ENCODE results near the gene NOD2. TPM values are rescaled to one million over a fixed set of nuclear protein-coding genes. Genes with fewer than 3 reads are reported as not detected.

Gene NOD2
- total RNA-seq, 6 experiments from 2014 or later, result not detected

DNA sequence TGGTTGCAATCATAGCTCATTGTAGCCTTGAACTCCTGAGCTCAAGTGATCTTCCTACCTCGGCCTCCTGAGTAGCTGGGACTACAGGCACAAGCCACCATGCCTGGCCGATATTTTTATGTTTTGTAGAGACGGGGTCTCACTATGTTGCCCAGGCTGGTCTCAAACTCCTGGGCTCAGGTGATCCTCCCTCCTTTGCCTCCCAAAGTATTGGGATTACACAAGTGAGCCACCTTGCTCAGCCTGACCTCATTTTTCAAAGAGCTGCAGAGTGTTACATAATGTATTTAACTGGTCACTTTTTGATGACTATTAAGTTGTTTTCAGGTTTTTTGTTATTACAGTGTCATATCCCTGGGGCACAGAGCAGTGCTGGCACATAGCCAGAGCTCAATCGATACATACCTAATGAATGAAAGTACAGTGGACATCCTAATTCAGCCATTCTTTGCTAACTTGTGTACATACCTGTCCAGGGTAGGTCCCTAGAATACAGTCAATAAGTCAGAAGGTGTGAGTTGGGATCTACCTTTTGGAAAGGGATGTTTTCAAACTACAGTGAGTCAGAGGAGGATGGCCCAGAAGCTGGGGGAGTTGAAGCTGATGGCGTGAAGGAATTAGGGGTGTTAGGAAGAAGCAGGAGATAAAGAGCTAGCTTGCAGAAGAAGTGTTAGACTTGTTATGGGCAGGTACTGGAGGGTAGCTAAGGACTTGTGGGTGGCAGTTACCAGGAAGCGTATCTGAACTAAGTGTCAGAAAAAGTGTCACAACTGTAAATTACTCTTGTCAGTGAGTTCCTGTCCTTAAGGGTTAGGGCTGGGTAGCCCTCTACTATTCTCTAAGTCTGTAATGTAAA, 28.4 kb downstream of the NOD2 start:
- peaks cover 13% of the 10 kb centered on the region for H3K4me1 Mint-ChIP-seq (ENCODE audit: low read depth)
- no peak overlapping the region for H3K27ac Mint-ChIP-seq
- TF ChIP-seq, protein P1, sequence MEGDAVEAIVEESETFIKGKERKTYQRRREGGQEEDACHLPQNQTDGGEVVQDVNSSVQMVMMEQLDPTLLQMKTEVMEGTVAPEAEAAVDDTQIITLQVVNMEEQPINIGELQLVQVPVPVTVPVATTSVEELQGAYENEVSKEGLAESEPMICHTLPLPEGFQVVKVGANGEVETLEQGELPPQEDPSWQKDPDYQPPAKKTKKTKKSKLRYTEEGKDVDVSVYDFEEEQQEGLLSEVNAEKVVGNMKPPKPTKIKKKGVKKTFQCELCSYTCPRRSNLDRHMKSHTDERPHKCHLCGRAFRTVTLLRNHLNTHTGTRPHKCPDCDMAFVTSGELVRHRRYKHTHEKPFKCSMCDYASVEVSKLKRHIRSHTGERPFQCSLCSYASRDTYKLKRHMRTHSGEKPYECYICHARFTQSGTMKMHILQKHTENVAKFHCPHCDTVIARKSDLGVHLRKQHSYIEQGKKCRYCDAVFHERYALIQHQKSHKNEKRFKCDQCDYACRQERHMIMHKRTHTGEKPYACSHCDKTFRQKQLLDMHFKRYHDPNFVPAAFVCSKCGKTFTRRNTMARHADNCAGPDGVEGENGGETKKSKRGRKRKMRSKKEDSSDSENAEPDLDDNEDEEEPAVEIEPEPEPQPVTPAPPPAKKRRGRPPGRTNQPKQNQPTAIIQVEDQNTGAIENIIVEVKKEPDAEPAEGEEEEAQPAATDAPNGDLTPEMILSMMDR (IDR thresholded peaks at IDR 0.05), result no peak
- no peak for DNase-seq
- H3K27me3 Mint-ChIP-seq (ENCODE audit: insufficient read depth), result peaks cover 7% of the 10 kb centered on the region
- no peaks in the 10 kb centered on the region for H3K36me3 Mint-ChIP-seq (ENCODE audit: low read depth)
- H3K9me3 Mint-ChIP-seq, result peaks cover 5% of the 10 kb centered on the region
- no peak overlapping the region for H3K4me3 Mint-ChIP-seq

DNA sequence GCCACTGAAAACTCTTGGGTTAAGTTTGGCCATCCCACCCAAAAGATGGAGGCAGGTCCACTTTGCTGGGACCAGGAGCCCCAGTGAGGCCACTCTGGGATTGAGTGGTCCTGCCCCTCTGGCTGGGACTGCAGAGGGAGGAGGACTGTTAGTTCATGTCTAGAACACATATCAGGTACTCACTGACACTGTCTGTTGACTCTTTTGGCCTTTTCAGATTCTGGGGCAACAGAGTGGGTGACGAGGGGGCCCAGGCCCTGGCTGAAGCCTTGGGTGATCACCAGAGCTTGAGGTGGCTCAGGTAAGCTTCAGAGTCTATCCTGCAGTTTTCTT, 29.0 kb downstream of the NOD2 start:
- no peak overlapping the region for H3K27ac Mint-ChIP-seq
- TF ChIP-seq, protein P1 (IDR thresholded peaks at IDR 0.05), result no peak
- DNase-seq, result no peak
- no peak overlapping the region for H3K4me3 Mint-ChIP-seq
- peaks cover 7% of the 10 kb centered on the region for H3K27me3 Mint-ChIP-seq (ENCODE audit: insufficient read depth)
- H3K4me1 Mint-ChIP-seq (ENCODE audit: low read depth), result peaks cover 13% of the 10 kb centered on the region
- no peaks in the 10 kb centered on the region for H3K36me3 Mint-ChIP-seq (ENCODE audit: low read depth)
- H3K9me3 Mint-ChIP-seq, result peaks cover 5% of the 10 kb centered on the region

DNA sequence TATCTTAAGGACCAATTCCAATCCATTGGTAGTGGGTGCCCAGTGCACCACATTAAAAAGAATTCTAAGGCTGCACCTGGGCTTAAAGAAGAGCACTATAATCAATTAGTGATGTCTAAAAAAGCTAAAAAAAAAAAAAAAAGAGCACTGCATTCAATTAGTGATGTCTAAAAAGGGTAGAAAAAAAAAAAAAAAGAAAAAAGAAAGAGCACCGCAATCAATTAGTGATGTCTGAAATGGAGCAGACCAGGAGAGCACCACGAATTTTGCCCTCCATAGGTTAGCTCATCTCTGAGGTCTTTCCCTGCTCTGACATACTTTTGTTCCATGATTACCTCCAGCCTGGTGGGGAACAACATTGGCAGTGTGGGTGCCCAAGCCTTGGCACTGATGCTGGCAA, 29.6 kb downstream of the NOD2 start:
- Mint-ChIP-seq H3K36me3 (ENCODE audit: low read depth) (no peaks in the 10 kb centered on the region), H3K4me1 (ENCODE audit: low read depth) (peaks cover 10% of the 10 kb centered on the region), H3K4me3 (no peak overlapping the region), H3K27ac (no peak overlapping the region), H3K9me3 (peaks cover 5% of the 10 kb centered on the region), H3K27me3 (ENCODE audit: insufficient read depth) (peaks cover 7% of the 10 kb centered on the region)
- DNase-seq, result no peak
- TF ChIP-seq, protein P1 (IDR thresholded peaks at IDR 0.05), result no peak

DNA sequence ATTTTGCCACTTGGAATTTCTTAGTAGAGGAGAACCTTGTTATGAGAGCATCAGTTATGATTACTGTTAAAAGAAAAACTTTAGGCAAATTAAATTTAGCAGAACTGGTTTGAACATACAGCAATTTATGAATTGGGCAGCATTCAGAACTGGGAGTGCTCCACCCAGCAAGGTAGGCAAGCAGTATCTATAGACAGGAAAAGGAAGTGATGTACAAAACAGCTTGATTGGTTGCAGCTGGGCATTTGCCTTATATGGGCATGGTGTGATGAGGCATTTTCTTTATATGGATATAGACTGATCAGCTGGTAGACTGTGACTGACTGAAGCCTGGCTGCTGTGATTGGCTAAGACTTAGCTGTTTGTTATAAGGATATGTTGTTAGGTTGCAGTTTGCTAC, 30.9 kb downstream of the NOD2 start:
- Mint-ChIP-seq H3K36me3 (ENCODE audit: low read depth) (no peaks in the 10 kb centered on the region), H3K27ac (no peak overlapping the region), H3K27me3 (ENCODE audit: insufficient read depth) (peaks cover 6% of the 10 kb centered on the region), H3K4me3 (no peak overlapping the region), H3K9me3 (peaks cover 5% of the 10 kb centered on the region), H3K4me1 (ENCODE audit: low read depth) (no peaks in the 10 kb centered on the region)
- TF ChIP-seq, protein P1 (IDR thresholded peaks at IDR 0.05), result no peak
- no peak for DNase-seq

DNA sequence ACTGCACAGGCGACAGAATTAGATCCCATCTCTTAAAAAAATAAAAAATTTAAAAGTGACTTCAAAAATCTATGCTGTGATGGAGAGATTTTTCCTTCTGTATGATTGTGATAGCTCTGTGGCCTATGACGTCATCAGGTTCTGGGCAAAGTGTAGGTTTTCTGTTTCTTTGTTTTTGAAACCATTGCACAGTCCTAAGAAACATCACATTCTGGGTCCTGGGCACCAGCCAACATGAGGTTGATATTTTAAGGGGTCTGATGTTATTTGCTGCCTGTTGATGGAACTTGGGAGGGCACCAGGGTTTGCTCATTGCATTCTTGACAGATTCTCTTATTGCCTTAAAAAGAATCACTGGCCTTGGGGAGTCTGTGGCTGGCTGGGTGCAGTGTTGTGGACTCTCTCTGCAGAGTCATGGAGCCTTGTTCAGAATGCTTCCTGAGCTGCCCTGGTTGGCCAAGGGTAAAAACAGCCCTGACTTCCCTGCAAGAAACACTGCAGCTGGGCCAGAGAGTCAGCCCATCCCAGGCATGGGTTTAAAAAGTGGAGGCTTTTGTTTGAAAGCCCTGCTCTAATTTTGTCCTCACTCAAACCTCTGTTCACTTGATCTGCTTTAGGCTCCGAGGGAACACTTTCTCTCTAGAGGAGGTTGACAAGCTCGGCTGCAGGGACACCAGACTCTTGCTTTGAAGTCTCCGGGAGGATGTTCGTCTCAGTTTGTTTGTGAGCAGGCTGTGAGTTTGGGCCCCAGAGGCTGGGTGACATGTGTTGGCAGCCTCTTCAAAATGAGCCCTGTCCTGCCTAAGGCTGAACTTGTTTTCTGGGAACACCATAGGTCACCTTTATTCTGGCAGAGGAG, 38.0 kb downstream of the NOD2 start:
- Mint-ChIP-seq H3K9me3 (no peaks in the 10 kb centered on the region; the same call in 1 of the 2 replicates), H3K27ac (no peak overlapping the region), H3K27me3 (ENCODE audit: insufficient read depth) (peaks cover 8% of the 10 kb centered on the region), H3K4me1 (ENCODE audit: low read depth) (peaks cover 7% of the 10 kb centered on the region; the same call in 1 of the 2 replicates), H3K36me3 (ENCODE audit: low read depth) (no peaks in the 10 kb centered on the region), H3K4me3 (no peak overlapping the region)
- TF ChIP-seq, protein P1 (IDR thresholded peaks at IDR 0.05), result no peak
- DNase-seq, result no peak
